ENCODE measurements around the gene ANAPC4.

ANAPC4 gene

DNA sequence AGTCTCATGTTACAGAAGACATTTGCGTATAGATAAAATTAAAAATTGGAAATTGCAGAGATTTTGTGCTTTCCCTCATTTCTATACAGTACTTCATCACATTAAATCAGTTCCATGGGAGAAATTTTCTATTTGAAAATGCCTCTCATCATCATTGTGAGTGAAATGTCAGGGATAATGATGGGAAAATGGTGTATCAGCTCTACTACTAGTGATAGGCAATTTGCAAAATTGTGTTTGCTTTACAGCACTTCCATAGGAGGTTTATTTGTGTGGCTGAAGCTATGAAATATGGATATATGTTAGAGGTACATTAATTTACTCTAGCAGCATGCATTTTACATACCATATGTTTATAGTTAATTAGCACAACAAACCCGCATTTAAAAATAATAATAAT lies 21.0 kb upstream of the ANAPC4 start:
- WGBS (ENCODE audit: extremely low coverage, insufficient coverage, low lambda C conversion rate) = no CpG with 5 or more reads among the region's 2 CpGs
- no peak overlapping the region for H2BK15ac ChIP-seq (replicated peaks; ENCODE audit: low read depth)
- no peaks in the 10 kb centered on the region for H3K27me3 ChIP-seq (ENCODE audit: insufficient read depth, low read length, poor library complexity)
- no peak overlapping the region for H3K4me3 ChIP-seq (ENCODE audit: low read length)
- H3K79me1 ChIP-seq (ENCODE audit: low read length) = no peaks in the 10 kb centered on the region
- no peak overlapping the region for H4K8ac ChIP-seq (ENCODE audit: low read depth, low read length)
- H3K36me3 ChIP-seq (ENCODE audit: control insufficient read depth, insufficient read depth, low read length) = no peaks in the 10 kb centered on the region
- H3K4ac ChIP-seq (ENCODE audit: low read depth, low read length) = no peak overlapping the region
- H3K23ac ChIP-seq (ENCODE audit: low read length) = no peak overlapping the region
- H3K4me2 ChIP-seq (ENCODE audit: low read length) = no peak overlapping the region
- no peak overlapping the region for H4K5ac ChIP-seq (ENCODE audit: low read length)
- H2BK5ac ChIP-seq (ENCODE audit: low read length) = no peak overlapping the region
- H2BK120ac ChIP-seq (ENCODE audit: low read depth, low read length) = no peak overlapping the region
- DNase-seq = no peak
- no peaks in the 10 kb centered on the region for H3K4me1 ChIP-seq (ENCODE audit: control insufficient read depth, low read depth, low read length)
- no peak overlapping the region for H3K56ac ChIP-seq (ENCODE audit: low read length)
- H2AK5ac ChIP-seq (ENCODE audit: low read length) = no peak overlapping the region
- no peaks in the 10 kb centered on the region for H3K79me2 ChIP-seq (ENCODE audit: control insufficient read depth, insufficient read depth, low read length)
- H3K27ac ChIP-seq (ENCODE audit: low read depth, low read length) = no peak overlapping the region
- no peak overlapping the region for H3K18ac ChIP-seq (ENCODE audit: low read length)
- no peak overlapping the region for H3K9ac ChIP-seq (ENCODE audit: low read length)

GRCh38 chr4:25358515-25359275 lies 18.4 kb upstream of the ANAPC4 start:
- Histone ChIP-seq H3K18ac (ENCODE audit: low read length) (no peak overlapping the region), H3K56ac (ENCODE audit: low read length) (no peak overlapping the region), H3K4me3 (ENCODE audit: low read length) (no peak overlapping the region), H2AK5ac (ENCODE audit: low read length) (no peak overlapping the region), H3K79me1 (ENCODE audit: low read length) (no peaks in the 10 kb centered on the region), H3K23ac (ENCODE audit: low read length) (no peak overlapping the region), H3K27me3 (ENCODE audit: insufficient read depth, low read length, poor library complexity) (no peaks in the 10 kb centered on the region), H3K4me2 (ENCODE audit: low read length) (no peak overlapping the region), H3K79me2 (ENCODE audit: control insufficient read depth, insufficient read depth, low read length) (no peaks in the 10 kb centered on the region), H3K4ac (ENCODE audit: low read depth, low read length) (no peak overlapping the region), H3K4me1 (ENCODE audit: control insufficient read depth, low read depth, low read length) (no peaks in the 10 kb centered on the region), H3K9ac (ENCODE audit: low read length) (no peak overlapping the region), H2BK15ac (replicated peaks; ENCODE audit: low read depth) (no peak overlapping the region), H3K36me3 (ENCODE audit: control insufficient read depth, insufficient read depth, low read length) (no peaks in the 10 kb centered on the region), H3K27ac (ENCODE audit: low read depth, low read length) (no peak overlapping the region), H2BK5ac (ENCODE audit: low read length) (no peak overlapping the region), H4K8ac (ENCODE audit: low read depth, low read length) (no peak overlapping the region), H4K5ac (ENCODE audit: low read length) (no peak overlapping the region), H2BK120ac (ENCODE audit: low read depth, low read length) (no peak overlapping the region)
- peak; percentile 29 for DNase-seq
- no CpG with 5 or more reads among the region's 14 CpGs for WGBS (ENCODE audit: extremely low coverage, insufficient coverage, low lambda C conversion rate)

- Histone ChIP-seq H3K79me2 (ENCODE audit: control insufficient read depth, insufficient read depth, low read length) (no peaks in the 10 kb centered on the region), H3K56ac (ENCODE audit: low read length) (no peak overlapping the region), H3K4me3 (ENCODE audit: low read length) (no peak overlapping the region), H4K8ac (ENCODE audit: low read depth, low read length) (no peak overlapping the region), H3K36me3 (ENCODE audit: control insufficient read depth, insufficient read depth, low read length) (no peaks in the 10 kb centered on the region), H3K27me3 (ENCODE audit: insufficient read depth, low read length, poor library complexity) (no peaks in the 10 kb centered on the region), H2BK5ac (ENCODE audit: low read length) (no peak overlapping the region), H3K23ac (ENCODE audit: low read length) (no peak overlapping the region), H2AK5ac (ENCODE audit: low read length) (no peak overlapping the region), H3K27ac (ENCODE audit: low read depth, low read length) (no peak overlapping the region), H3K18ac (ENCODE audit: low read length) (no peak overlapping the region), H3K4ac (ENCODE audit: low read depth, low read length) (no peak overlapping the region), H2BK120ac (ENCODE audit: low read depth, low read length) (no peak overlapping the region), H4K5ac (ENCODE audit: low read length) (no peak overlapping the region), H2BK15ac (replicated peaks; ENCODE audit: low read depth) (no peak overlapping the region), H3K4me1 (ENCODE audit: control insufficient read depth, low read depth, low read length) (no peaks in the 10 kb centered on the region), H3K79me1 (ENCODE audit: low read length) (no peaks in the 10 kb centered on the region), H3K4me2 (ENCODE audit: low read length) (no peak overlapping the region), H3K9ac (ENCODE audit: low read length) (no peak overlapping the region)
- peak; percentile 25 for DNase-seq
- WGBS (ENCODE audit: extremely low coverage, insufficient coverage, low lambda C conversion rate) = no CpG with 5 or more reads among the region's 9 CpGs
These were observed 15.8 kb upstream of the ANAPC4 start for GRCh38 chr4:25361253-25361652.

- H3K23ac ChIP-seq (ENCODE audit: low read length) = no peak overlapping the region
- H3K4me2 ChIP-seq (ENCODE audit: low read length) = no peak overlapping the region
- H2AK5ac ChIP-seq (ENCODE audit: low read length) = no peak overlapping the region
- no peak overlapping the region for H3K27ac ChIP-seq (ENCODE audit: low read depth, low read length)
- no peak overlapping the region for H2BK5ac ChIP-seq (ENCODE audit: low read length)
- no CpG with 5 or more reads among the region's 2 CpGs for WGBS (ENCODE audit: extremely low coverage, insufficient coverage, low lambda C conversion rate)
- H3K56ac ChIP-seq (ENCODE audit: low read length) = no peak overlapping the region
- no peak overlapping the region for H2BK15ac ChIP-seq (replicated peaks; ENCODE audit: low read depth)
- H4K8ac ChIP-seq (ENCODE audit: low read depth, low read length) = no peak overlapping the region
- no peaks in the 10 kb centered on the region for H3K27me3 ChIP-seq (ENCODE audit: insufficient read depth, low read length, poor library complexity)
- H3K18ac ChIP-seq (ENCODE audit: low read length) = no peak overlapping the region
- H3K4ac ChIP-seq (ENCODE audit: low read depth, low read length) = no peak overlapping the region
- H3K4me3 ChIP-seq (ENCODE audit: low read length) = no peak overlapping the region
- no peaks in the 10 kb centered on the region for H3K36me3 ChIP-seq (ENCODE audit: control insufficient read depth, insufficient read depth, low read length)
- no peak overlapping the region for H2BK120ac ChIP-seq (ENCODE audit: low read depth, low read length)
- no peak overlapping the region for H4K5ac ChIP-seq (ENCODE audit: low read length)
- H3K79me1 ChIP-seq (ENCODE audit: low read length) = no peaks in the 10 kb centered on the region
- H3K9ac ChIP-seq (ENCODE audit: low read length) = no peak overlapping the region
- no peaks in the 10 kb centered on the region for H3K4me1 ChIP-seq (ENCODE audit: control insufficient read depth, low read depth, low read length)
- no peaks in the 10 kb centered on the region for H3K79me2 ChIP-seq (ENCODE audit: control insufficient read depth, insufficient read depth, low read length)
- peak; percentile 44 for DNase-seq
These were observed 9.9 kb upstream of the ANAPC4 start for GRCh38 chr4:25367004-25367621.

DNA sequence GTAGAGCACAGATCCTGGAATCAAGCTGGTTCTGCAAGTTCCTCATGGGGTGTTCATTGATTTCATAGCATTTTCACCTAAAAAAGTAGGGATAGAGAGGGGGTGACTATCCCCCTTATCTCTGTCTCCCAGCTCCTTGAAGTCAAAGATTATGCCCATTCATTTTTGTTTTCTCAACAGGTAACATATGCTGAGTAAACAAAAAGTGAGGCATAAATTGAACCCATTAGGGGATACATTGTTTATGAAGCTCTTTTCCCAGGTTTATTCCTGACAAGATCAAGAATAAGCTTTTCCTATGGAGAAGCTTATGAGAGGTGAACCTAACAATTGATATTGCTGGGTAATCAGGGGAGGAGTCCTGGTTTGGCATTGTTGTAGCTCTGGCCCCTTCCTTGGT lies 9.2 kb upstream of the ANAPC4 start:
- H4K5ac ChIP-seq (ENCODE audit: low read length) = no peak overlapping the region
- H3K79me2 ChIP-seq (ENCODE audit: control insufficient read depth, insufficient read depth, low read length) = no peaks in the 10 kb centered on the region
- H3K9ac ChIP-seq (ENCODE audit: low read length) = no peak overlapping the region
- no peak overlapping the region for H4K8ac ChIP-seq (ENCODE audit: low read depth, low read length)
- DNase-seq = no peak
- H3K4ac ChIP-seq (ENCODE audit: low read depth, low read length) = no peak overlapping the region
- H3K4me1 ChIP-seq (ENCODE audit: control insufficient read depth, low read depth, low read length) = no peaks in the 10 kb centered on the region
- no peak overlapping the region for H3K27ac ChIP-seq (ENCODE audit: low read depth, low read length)
- H3K79me1 ChIP-seq (ENCODE audit: low read length) = no peaks in the 10 kb centered on the region
- H2BK120ac ChIP-seq (ENCODE audit: low read depth, low read length) = no peak overlapping the region
- no peak overlapping the region for H3K56ac ChIP-seq (ENCODE audit: low read length)
- H3K4me3 ChIP-seq (ENCODE audit: low read length) = no peak overlapping the region
- H2BK5ac ChIP-seq (ENCODE audit: low read length) = no peak overlapping the region
- H3K36me3 ChIP-seq (ENCODE audit: control insufficient read depth, insufficient read depth, low read length) = no peaks in the 10 kb centered on the region
- H3K23ac ChIP-seq (ENCODE audit: low read length) = no peak overlapping the region
- no peaks in the 10 kb centered on the region for H3K27me3 ChIP-seq (ENCODE audit: insufficient read depth, low read length, poor library complexity)
- H2AK5ac ChIP-seq (ENCODE audit: low read length) = no peak overlapping the region
- no peak overlapping the region for H2BK15ac ChIP-seq (replicated peaks; ENCODE audit: low read depth)
- no peak overlapping the region for H3K18ac ChIP-seq (ENCODE audit: low read length)
- no peak overlapping the region for H3K4me2 ChIP-seq (ENCODE audit: low read length)

- Histone ChIP-seq H2BK120ac (ENCODE audit: low read depth, low read length) (no peak overlapping the region), H4K5ac (ENCODE audit: low read length) (no peak overlapping the region), H2BK15ac (replicated peaks; ENCODE audit: low read depth) (no peak overlapping the region), H3K4me3 (ENCODE audit: low read length) (no peak overlapping the region), H3K23ac (ENCODE audit: low read length) (no peak overlapping the region), H2AK5ac (ENCODE audit: low read length) (no peak overlapping the region), H4K8ac (ENCODE audit: low read depth, low read length) (no peak overlapping the region), H3K4me2 (ENCODE audit: low read length) (no peak overlapping the region), H3K18ac (ENCODE audit: low read length) (no peak overlapping the region), H2BK5ac (ENCODE audit: low read length) (no peak overlapping the region), H3K79me2 (ENCODE audit: control insufficient read depth, insufficient read depth, low read length) (no peaks in the 10 kb centered on the region), H3K4me1 (ENCODE audit: control insufficient read depth, low read depth, low read length) (no peaks in the 10 kb centered on the region), H3K36me3 (ENCODE audit: control insufficient read depth, insufficient read depth, low read length) (no peaks in the 10 kb centered on the region), H3K4ac (ENCODE audit: low read depth, low read length) (no peak overlapping the region), H3K27me3 (ENCODE audit: insufficient read depth, low read length, poor library complexity) (no peaks in the 10 kb centered on the region), H3K27ac (ENCODE audit: low read depth, low read length) (no peak overlapping the region), H3K79me1 (ENCODE audit: low read length) (no peaks in the 10 kb centered on the region), H3K56ac (ENCODE audit: low read length) (no peak overlapping the region), H3K9ac (ENCODE audit: low read length) (no peak overlapping the region)
- peak; percentile 36 for DNase-seq
- no CpG with 5 or more reads among the region's 6 CpGs for WGBS (ENCODE audit: extremely low coverage, insufficient coverage, low lambda C conversion rate)
These were observed 8.7 kb upstream of the ANAPC4 start for GRCh38 chr4:25368315-25368714.

Data from mesendoderm (in vitro differentiated cells).